ENCODE measurements around the gene PDE4A. TPM values are rescaled to one million over a fixed set of nuclear protein-coding genes. Genes with fewer than 3 reads are reported as not detected.

Gene PDE4A
- total and polyA plus RNA-seq, 2 of the 13 experiments (the other 11 are each of a cell fraction or from before 2014, with no cell fraction given) = 1.1 to 4.1 TPM

- TF ChIP-seq PRDM10 (CRISPR knock-in tag; IDR thresholded peaks at IDR 0.05; ENCODE audit: low read depth) (no peak), ZNF678 (CRISPR knock-in tag; IDR thresholded peaks at IDR 0.05) (0 out of 2 replicates have a peak, but pooled peaks have one; percentile 45), ZBTB1 (CRISPR knock-in tag; IDR thresholded peaks at IDR 0.05; ENCODE audit: borderline replicate concordance) (no peak), RBFOX2 (IDR thresholded peaks at IDR 0.05; ENCODE audit: low read depth, low read length) (no peak), HOMEZ (CRISPR knock-in tag; IDR thresholded peaks at IDR 0.05; ENCODE audit: low read depth) (no peak), ZNF572 (CRISPR knock-in tag; IDR thresholded peaks at IDR 0.05) (0 out of 2 replicates have a peak, but pooled peaks have one; percentile 7), ZNF335 (CRISPR knock-in tag; IDR thresholded peaks at IDR 0.05) (no peak), ZNF33A (CRISPR knock-in tag; IDR thresholded peaks at IDR 0.05; ENCODE audit: borderline replicate concordance) (no peak), NFIC (IDR thresholded peaks at IDR 0.05; ENCODE audit: low read length) (no peak), THAP7 (CRISPR knock-in tag; IDR thresholded peaks at IDR 0.05) (0 out of 2 replicates have a peak, but pooled peaks have one; percentile 38), IKZF1 (IDR thresholded peaks at IDR 0.05) (no peak), ZNF503 (CRISPR knock-in tag; IDR thresholded peaks at IDR 0.05) (no peak), ZNF577 (CRISPR knock-in tag; IDR thresholded peaks at IDR 0.05; ENCODE audit: borderline replicate concordance, low read depth) (no peak), ZBTB14 (CRISPR knock-in tag; IDR thresholded peaks at IDR 0.05) (no peak), MIER3 (CRISPR knock-in tag; IDR thresholded peaks at IDR 0.05; ENCODE audit: borderline replicate concordance) (0 out of 2 replicates have a peak, but pooled peaks have one; percentile 4), SALL1 (CRISPR knock-in tag; IDR thresholded peaks at IDR 0.05) (no peak), TEF (CRISPR knock-in tag; IDR thresholded peaks at IDR 0.05) (no peak), MYNN (CRISPR knock-in tag; IDR thresholded peaks at IDR 0.05; ENCODE audit: low read depth) (no peak), SRSF1 (optimal IDR thresholded peaks at IDR 0.05; ENCODE audit: low read depth, low read length) (no peak), ZNF615 (CRISPR knock-in tag; IDR thresholded peaks at IDR 0.05; ENCODE audit: borderline replicate concordance) (no peak), ZNF446 (CRISPR knock-in tag; IDR thresholded peaks at IDR 0.05) (no peak)
Measured at GRCh38 chr19:10379880-10380312, 40.4 kb upstream of the PDE4A start (continued).
